H9 (cell line): ENCODE results near the gene DPP6. TPM values are rescaled to one million over a fixed set of nuclear protein-coding genes. Genes with fewer than 3 reads are reported as not detected.

Source experiments
- DNase-seq: peaks from one replicate; pipeline ENCODE4 v3.0.0-alpha.2; 2017
- H2AFZ ChIP-seq: one replicate; pipeline ENCODE4 v1.6.1; 2013; ENCODE audit warnings: mild to moderate bottlenecking, low read length, control low read depth, moderate library complexity
- H2AK5ac ChIP-seq: 2 replicates; pipeline ENCODE4 v1.6.1; 2013; ENCODE audit warnings: low read length, control low read depth, mixed read lengths; ENCODE audit not compliant: insufficient read length
- H2BK120ac ChIP-seq: one replicate; pipeline ENCODE4 v1.6.1; 2013; ENCODE audit warnings: low read depth, mild to moderate bottlenecking, low read length, control low read depth, inconsistent platforms; ENCODE audit not compliant: poor library complexity, severe bottlenecking
- H2BK12ac ChIP-seq: 2 replicates; pipeline ENCODE4 v1.6.1; 2013; ENCODE audit warnings: low read length, control low read depth, mixed read lengths, low read depth; ENCODE audit not compliant: insufficient read length
- H2BK15ac ChIP-seq: 2 replicates; pipeline ENCODE4 v1.6.1; 2013; ENCODE audit warnings: low read depth, low read length, control low read depth
- H2BK20ac ChIP-seq: one replicate; pipeline ENCODE4 v1.6.1; 2013; ENCODE audit warnings: low read depth, mild to moderate bottlenecking, low read length, control low read depth, inconsistent platforms; ENCODE audit not compliant: poor library complexity, severe bottlenecking
- H2BK5ac ChIP-seq: 2 replicates; pipeline ENCODE4 v1.6.1; 2013; ENCODE audit warnings: low read length, control low read depth, mixed read lengths; ENCODE audit not compliant: insufficient read length
- H3K14ac ChIP-seq: 2 replicates; pipeline ENCODE4 v1.6.1; 2013; ENCODE audit warnings: low read length, control low read depth; ENCODE audit not compliant: insufficient read depth
- H3K18ac ChIP-seq: 2 replicates; pipeline ENCODE4 v1.6.1; 2013; ENCODE audit warnings: low read depth, mild to moderate bottlenecking, mixed read lengths, low read length, control low read depth; ENCODE audit not compliant: insufficient read length
- H3K23ac ChIP-seq: 2 replicates; pipeline ENCODE4 v1.6.1; 2013; ENCODE audit warnings: low read length, control low read depth, mixed read lengths, low read depth; ENCODE audit not compliant: insufficient read length
- H3K23me2 ChIP-seq: 2 replicates; pipeline ENCODE4 v1.6.1; 2013; ENCODE audit warnings: low read depth, mild to moderate bottlenecking, mixed read lengths, low read length, control low read depth; ENCODE audit not compliant: insufficient read length, poor library complexity, severe bottlenecking
- H3K27ac ChIP-seq: 2 replicates; pipeline ENCODE4 v1.5.1; 2013; ENCODE audit warnings: low read length, control low read depth, mixed read lengths, low read depth; ENCODE audit not compliant: insufficient read length
- H3K27me3 ChIP-seq: 2 replicates; pipeline ENCODE4 v1.6.1; 2013; ENCODE audit warnings: low read length, control low read depth, inconsistent platforms; ENCODE audit not compliant: insufficient read depth
- H3K4ac ChIP-seq: 2 replicates; pipeline ENCODE4 v1.6.1; 2013; ENCODE audit warnings: low read depth, mild to moderate bottlenecking, control low read depth, inconsistent platforms, low read length, moderate library complexity
- H3K4me1 ChIP-seq: 2 replicates; pipeline ENCODE4 v1.6.1; 2013; ENCODE audit warnings: low read length, control low read depth, inconsistent platforms; ENCODE audit not compliant: insufficient read depth
- H3K4me2 ChIP-seq: 2 replicates; pipeline ENCODE4 v1.6.1; 2013; ENCODE audit warnings: low read length, control low read depth, mixed read lengths; ENCODE audit not compliant: insufficient read length, insufficient read depth
- H3K56ac ChIP-seq: 2 replicates; pipeline ENCODE4 v1.6.1; 2013; ENCODE audit warnings: low read depth, mild to moderate bottlenecking, mixed read lengths, low read length, control low read depth; ENCODE audit not compliant: insufficient read length
- H3K79me1 ChIP-seq: 2 replicates; pipeline ENCODE4 v1.6.1; 2013; ENCODE audit warnings: low read depth, mild to moderate bottlenecking, moderate library complexity, low read length, control low read depth, inconsistent platforms; ENCODE audit not compliant: insufficient read depth, poor library complexity, severe bottlenecking
- H3K79me2 ChIP-seq: 2 replicates; pipeline ENCODE4 v1.6.1; 2013; ENCODE audit warnings: low read length, control low read depth, inconsistent platforms; ENCODE audit not compliant: insufficient read depth
- H3K9ac ChIP-seq: 2 replicates; pipeline ENCODE4 v1.6.1; 2013; ENCODE audit warnings: low read length, control low read depth, mixed read lengths; ENCODE audit not compliant: insufficient read length; ENCODE audit errors: extremely low read depth
- H3K9me3 ChIP-seq: one replicate; pipeline ENCODE4 v1.6.1; 2013; ENCODE audit warnings: low read depth, low read length, inconsistent platforms; ENCODE audit not compliant: control insufficient read depth
- H3T11ph ChIP-seq: one replicate; pipeline ENCODE4 v1.6.1; 2013; ENCODE audit warnings: mild to moderate bottlenecking, low read length, control low read depth, inconsistent platforms
- H4K20me1 ChIP-seq: one replicate; pipeline ENCODE4 v1.6.1; 2013; ENCODE audit not compliant: control insufficient read depth, insufficient read length, insufficient read depth
- H4K5ac ChIP-seq: 2 replicates; pipeline ENCODE4 v1.6.1; 2013; ENCODE audit warnings: low read depth, mild to moderate bottlenecking, mixed read lengths, low read length, control low read depth; ENCODE audit not compliant: insufficient read length
- H4K8ac ChIP-seq: replicated peaks from 2 replicates; pipeline ENCODE4 v1.6.1; 2013; ENCODE audit warnings: low read length, control low read depth, mixed read lengths, low read depth; ENCODE audit not compliant: insufficient read length
- H4K91ac ChIP-seq: 2 replicates; pipeline ENCODE4 v1.6.1; 2013; ENCODE audit warnings: low read depth, mild to moderate bottlenecking, moderate library complexity, mixed read lengths, low read length, control low read depth; ENCODE audit not compliant: insufficient read length
- H3K27ac Mint-ChIP-seq, 3 experiments: 2 replicates in 2 of 3; 3 replicates in 1 of 3; pipeline ENCODE4 v1.8.0; 2020 to 2021; ENCODE audit warnings: mixed read lengths in 3 of 3, mild to moderate bottlenecking in 1 of 3, moderate library complexity in 1 of 3
- H3K27me3 Mint-ChIP-seq: 2 replicates; pipeline ENCODE4 v1.8.0; 2021; ENCODE audit warnings: low read depth, mild to moderate bottlenecking, moderate library complexity, mixed read lengths
- H3K36me3 Mint-ChIP-seq, 3 experiments: 2 replicates in 2 of 3; 3 replicates in 1 of 3; pipeline ENCODE4 v1.8.0; 2020 to 2021; ENCODE audit warnings: low read depth in 3 of 3, mixed read lengths in 3 of 3; ENCODE audit not compliant: insufficient read depth in 1 of 3
- H3K4me1 Mint-ChIP-seq, 2 experiments: 2 replicates each; pipeline ENCODE4 v1.8.0; 2020; ENCODE audit warnings: mixed read lengths in 2 of 2
- H3K4me3 Mint-ChIP-seq, 2 experiments: 2 replicates in 1 of 2; 3 replicates in 1 of 2; pipeline ENCODE4 v1.8.0; 2020 to 2021; ENCODE audit warnings: mild to moderate bottlenecking in 2 of 2, mixed read lengths in 2 of 2, moderate library complexity in 1 of 2
- H3K9me3 Mint-ChIP-seq, 2 experiments: 2 replicates in 1 of 2; 3 replicates in 1 of 2; pipeline ENCODE4 v1.8.0; 2020; ENCODE audit warnings: mild to moderate bottlenecking in 2 of 2, mixed read lengths in 2 of 2, moderate library complexity in 1 of 2
- WGBS: extraction: QIAGEN DNeasy Blood & Tissue Kit; methylation state at CpG from one replicate; pipeline ENCODE4 v1.1.7; 2013; ENCODE audit warnings: missing lambda C conversion rate, low lambda C conversion rate, mixed read lengths; ENCODE audit not compliant: insufficient read length; ENCODE audit errors: extremely low coverage; 5-methylcytosine and 5-hydroxymethylcytosine counted together
- total RNA-seq: library from RNA; stranded (reverse); gene quantifications from 2 replicates; pipeline ENCODE4 v1.2.1, GENCODE V29; 2021
- TF ChIP-seq, protein P1 (sequence below): fragments of 200-600 bp; sonication (generic); conservative IDR thresholded peaks from 3 replicates; pipeline ENCODE4 v1.8.0; 2021; ENCODE audit warnings: antibody characterized with exemption, mild to moderate bottlenecking

Gene DPP6
- total RNA-seq, 1 experiment from 2014 or later: 4.5 TPM

DNA sequence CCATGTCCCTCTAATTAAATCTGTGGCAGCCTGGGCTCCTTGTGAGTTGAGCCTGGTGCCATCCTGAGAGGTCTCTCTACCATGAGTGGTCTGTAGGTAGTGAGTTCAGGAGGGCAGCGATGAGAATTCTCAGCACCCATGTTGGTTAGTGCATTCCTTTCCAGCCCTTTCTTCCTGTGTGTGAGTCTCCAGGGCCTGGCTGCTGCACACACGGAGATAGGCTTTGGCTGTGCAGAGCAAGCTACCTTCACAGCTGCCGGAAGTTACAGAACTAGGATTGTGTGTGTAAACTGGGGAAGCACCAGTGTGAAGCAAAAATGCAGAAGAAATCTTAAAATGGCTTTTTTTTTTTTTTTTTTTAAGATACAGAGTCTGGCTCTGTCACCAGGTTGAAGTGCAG is 592.2 kb downstream of the DPP6 start:
- H3K27ac Mint-ChIP-seq: no peak overlapping the region
- no peaks in the 10 kb centered on the region; a peak in 1 of 5 replicates for H3K9me3 Mint-ChIP-seq
- Histone ChIP-seq H3K79me2 (no peaks in the 10 kb centered on the region), H2BK12ac (no peak overlapping the region), H2AFZ (no peak overlapping the region), H3K4me2 (no peak overlapping the region), H3K4me1 (no peaks in the 10 kb centered on the region), H2BK20ac (no peak overlapping the region), H3K79me1 (no peaks in the 10 kb centered on the region), H3K27me3 (no peaks in the 10 kb centered on the region), H2BK15ac (no peak overlapping the region), H3K56ac (no peak overlapping the region), H3K27ac (no peak overlapping the region), H3T11ph (no peak overlapping the region), H3K23me2 (no peaks in the 10 kb centered on the region), H3K9me3 (no peaks in the 10 kb centered on the region), H3K23ac (no peak overlapping the region), H4K20me1 (no peaks in the 10 kb centered on the region), H3K14ac (no peak overlapping the region), H2BK5ac (no peak overlapping the region), H2AK5ac (no peak overlapping the region), H2BK120ac (no peak overlapping the region), H4K8ac (no peak overlapping the region), H3K9ac (no peak overlapping the region), H3K4ac (no peak overlapping the region), H4K91ac (no peak overlapping the region), H4K5ac (no peak overlapping the region), H3K18ac (no peak overlapping the region)
- no peak for DNase-seq
- H3K27me3 Mint-ChIP-seq: no peaks in the 10 kb centered on the region
- H3K4me1 Mint-ChIP-seq: peaks cover 4% of the 10 kb centered on the region in 2 experiments
- H3K4me3 Mint-ChIP-seq: no peak overlapping the region
- TF ChIP-seq, protein P1, sequence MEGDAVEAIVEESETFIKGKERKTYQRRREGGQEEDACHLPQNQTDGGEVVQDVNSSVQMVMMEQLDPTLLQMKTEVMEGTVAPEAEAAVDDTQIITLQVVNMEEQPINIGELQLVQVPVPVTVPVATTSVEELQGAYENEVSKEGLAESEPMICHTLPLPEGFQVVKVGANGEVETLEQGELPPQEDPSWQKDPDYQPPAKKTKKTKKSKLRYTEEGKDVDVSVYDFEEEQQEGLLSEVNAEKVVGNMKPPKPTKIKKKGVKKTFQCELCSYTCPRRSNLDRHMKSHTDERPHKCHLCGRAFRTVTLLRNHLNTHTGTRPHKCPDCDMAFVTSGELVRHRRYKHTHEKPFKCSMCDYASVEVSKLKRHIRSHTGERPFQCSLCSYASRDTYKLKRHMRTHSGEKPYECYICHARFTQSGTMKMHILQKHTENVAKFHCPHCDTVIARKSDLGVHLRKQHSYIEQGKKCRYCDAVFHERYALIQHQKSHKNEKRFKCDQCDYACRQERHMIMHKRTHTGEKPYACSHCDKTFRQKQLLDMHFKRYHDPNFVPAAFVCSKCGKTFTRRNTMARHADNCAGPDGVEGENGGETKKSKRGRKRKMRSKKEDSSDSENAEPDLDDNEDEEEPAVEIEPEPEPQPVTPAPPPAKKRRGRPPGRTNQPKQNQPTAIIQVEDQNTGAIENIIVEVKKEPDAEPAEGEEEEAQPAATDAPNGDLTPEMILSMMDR: no peak
- no peaks in the 10 kb centered on the region for H3K36me3 Mint-ChIP-seq
- WGBS: no CpG with 5 or more reads among the region's 3 CpGs
